IPS-NIHi7 (cell line): Measurements from ENCODE around the gene PFDN1.

Experiments
- DNase-seq: peaks from one replicate; pipeline ENCODE4 v3.0.0; 2012; ENCODE audit warnings: mixed read lengths; ENCODE audit errors: extremely low spot score

The PFDN1 gene

DNA sequence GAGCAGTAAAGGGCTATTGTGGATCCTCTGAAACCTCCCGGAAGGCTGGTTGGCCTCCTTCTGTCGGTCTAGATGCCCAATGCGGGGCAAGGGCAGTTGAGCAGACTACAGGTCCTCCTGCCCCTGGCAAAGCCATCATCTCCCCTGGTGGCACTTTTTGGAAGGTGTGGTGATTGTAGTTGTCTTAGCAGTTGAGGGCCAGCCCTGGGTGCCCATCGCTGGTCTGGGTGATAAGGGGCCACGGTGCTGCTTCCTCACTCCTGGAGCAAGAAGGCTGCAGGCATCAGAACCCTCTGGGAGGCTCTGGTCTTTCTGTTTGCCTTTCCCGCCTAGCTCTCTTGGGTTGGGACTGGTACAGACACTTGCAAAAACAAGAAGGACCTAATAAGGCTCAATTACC is 64.1 kb downstream of the PFDN1 start:
- DNase-seq = no peak

DNA sequence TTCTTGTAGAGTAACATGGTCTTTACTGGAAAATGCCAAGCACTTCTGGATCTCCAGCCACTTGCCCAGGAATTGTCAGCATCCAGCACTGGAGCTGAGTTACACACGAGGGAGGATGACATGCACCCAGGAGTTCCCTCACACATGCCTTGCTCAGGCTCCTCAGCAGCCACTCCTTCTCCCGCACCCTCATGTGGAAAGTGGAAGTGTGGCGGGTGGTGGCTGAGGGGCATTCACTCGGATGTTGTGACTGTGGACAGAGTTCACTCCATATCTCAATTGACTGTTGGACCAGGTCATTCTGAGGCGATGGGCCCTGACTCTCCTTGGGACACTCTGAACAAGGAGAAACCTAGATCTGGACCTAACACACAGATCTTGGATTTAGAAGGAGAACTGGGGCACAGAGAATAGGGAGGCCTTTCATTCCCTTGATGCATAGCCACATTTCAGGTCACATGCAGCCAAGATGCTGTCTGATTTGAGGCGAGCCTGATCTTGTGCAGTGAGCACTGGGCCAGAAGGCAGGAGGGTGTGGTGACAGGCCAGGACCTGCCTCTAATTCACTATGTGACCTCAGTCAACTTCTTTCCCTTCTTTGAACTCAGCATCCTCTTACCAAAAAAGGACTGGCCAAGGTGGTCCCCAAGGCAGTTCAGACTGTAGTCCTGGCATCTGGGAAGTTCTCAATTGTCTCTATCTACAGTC is 65.9 kb downstream of the PFDN1 start:
- DNase-seq = no peak

DNA sequence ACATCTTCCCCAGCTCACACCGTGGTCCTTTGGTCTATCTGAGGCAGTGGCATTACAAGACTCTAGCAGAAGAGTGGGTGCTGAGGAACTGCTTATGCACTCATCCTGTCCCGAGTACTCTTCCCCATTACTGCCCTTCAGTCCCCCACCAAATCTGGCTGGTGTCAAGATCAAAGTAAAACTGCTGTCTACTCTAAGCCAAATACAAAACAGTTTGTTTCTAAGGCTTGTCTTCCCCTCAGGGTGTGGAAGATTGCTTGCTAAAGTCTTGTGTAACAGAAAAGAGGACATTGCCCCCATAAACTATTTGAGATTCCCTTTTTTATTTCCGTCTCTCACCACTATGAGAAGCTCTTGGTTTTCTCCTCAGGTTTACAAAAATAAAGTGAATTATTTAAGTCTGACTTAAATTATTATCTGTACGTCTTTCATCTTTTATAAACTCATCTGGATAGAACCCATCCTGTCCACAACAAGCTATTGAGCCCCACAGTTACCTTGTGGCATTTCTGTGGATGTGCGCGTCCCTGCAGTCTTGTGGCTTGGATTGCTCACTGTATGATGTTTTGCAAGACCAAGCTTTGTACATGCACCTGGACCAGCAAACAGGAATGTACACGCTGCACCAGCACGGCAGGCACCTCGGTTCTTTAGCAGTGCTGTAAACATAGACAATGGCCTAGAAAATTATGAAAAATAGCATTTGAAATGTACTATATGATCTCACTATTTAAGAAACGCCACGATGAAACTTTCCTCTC is 66.9 kb downstream of the PFDN1 start:
- no peak for DNase-seq

DNA sequence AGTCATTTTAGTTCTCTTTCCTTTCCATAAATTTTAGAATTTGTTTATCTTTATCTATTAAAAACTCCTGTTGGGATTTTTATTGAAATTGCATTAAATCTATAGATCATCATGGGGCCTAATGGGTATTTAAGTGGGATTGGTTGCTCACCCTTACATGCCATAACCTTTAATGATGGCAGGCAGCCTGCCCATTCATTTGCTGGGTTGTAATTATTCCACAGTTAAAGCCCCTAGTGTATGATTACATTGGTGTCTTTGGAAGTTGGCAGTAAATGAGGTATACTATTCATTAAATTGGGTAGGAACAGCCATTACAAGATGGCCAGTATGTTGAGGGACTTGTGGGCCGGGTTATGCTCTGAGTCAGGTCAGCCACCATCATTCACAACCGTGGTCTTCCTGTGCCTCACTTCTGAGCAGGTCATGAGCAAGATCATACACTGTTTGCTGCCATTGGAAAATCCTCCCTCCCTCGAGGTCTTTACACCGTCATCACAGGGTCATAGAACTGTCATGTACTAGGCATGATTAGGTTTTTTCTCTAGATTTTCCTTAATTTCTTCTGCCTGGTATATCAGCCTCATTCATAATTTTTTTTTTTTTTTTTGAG is 68.4 kb downstream of the PFDN1 start:
- DNase-seq = no peak

DNA sequence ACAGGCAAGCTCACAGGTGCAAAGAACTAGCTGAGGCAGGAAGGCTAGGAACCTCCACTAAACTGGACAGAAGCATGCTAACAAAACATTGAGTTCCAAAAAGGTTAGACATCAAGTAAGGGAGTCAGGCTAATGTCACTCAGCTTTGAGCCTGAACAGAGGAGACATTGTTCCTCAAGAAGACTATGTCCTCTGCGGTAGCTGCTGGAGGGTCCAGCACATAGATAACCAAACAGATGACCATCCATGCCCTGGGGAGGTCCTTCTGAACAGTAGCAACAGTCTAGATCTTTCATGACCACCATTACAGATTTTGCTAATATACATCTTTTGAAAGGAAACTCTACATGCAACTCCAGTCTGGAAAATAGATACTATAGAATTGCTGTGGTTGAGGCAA is 70.2 kb downstream of the PFDN1 start:
- no peak for DNase-seq

DNA sequence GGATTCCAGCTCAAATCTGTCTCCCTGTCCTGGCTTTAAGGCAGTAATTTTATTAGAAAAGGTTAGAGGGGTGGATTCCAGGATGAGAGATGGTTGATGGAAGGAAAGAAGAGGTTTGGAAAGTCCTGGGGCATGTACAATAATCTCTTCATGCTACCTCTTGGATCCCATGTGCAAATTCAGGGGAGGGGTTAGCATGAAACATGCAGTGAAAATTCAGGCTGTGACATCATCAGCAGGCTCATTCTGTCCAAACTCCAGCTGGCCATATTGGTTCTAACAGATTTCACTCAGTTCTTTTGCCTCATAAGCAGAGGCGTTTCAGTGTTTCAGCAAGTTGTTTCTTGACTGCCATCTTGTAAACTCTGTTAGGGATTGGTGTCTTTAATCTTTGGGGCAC is 72.5 kb downstream of the PFDN1 start:
- no peak for DNase-seq

DNA sequence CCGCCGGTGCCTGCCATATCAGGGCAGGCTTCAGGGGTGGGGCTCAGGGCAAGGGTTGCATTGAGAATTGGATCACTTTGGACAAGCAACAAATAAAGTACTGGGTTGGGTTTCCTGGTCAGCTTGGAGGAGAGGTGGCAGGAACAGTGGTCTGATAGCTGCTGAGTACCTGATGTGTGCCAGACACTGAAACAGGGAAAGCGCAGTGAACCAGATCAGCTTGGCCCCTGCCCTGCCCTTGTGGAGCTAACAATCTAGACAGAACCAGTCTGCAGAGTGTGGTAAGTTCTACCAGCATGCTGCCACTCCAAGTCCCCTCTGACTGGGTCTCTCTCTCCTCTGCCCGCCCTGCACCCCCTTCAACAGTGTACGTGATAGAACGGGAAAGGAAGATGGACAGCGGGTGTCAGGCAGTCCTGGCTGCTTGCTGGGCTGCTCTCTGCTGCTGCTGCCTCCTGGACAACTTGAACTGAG is 74.5 kb downstream of the PFDN1 start:
- no peak for DNase-seq

DNA sequence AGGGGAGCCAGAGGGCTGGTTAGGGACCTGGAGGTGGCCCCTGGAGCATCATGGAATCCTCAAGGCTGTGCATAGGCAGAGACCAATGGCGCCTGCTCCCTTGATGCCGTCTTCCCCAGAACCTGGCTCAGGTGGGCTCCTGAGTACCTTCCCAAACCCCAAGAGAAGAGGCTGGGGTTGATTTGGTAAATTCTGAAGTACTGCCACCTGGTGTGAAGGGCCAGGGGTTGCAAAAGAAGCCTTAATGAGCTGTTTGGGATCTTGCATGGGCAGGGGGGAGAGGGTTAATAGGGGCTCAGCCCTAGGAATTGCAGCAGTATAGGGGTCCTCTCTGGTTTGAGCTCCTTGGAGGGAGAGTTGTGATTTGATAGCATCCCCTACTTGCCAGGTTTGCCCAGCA is 75.9 kb downstream of the PFDN1 start:
- peak; percentile 50 for DNase-seq

DNA sequence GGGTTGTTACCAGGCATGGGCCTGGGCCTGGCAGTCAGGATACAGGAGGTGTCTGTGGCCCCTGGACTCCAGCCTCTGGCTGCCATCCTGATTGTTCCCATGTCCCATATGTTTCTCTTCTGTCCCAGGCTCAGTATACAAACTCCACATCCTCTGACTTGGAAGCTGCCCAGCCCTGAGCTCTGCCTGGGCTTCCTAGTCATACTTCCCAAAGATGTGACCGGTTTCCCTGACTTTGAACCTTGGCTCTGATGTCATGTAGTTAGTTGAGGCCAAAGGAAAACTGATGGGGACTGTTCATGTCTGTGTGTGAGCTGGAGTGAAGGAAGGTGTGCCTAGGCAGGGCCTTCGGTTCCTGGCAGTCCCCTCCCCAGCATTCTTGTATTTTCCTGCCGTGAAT is 77.5 kb downstream of the PFDN1 start:
- DNase-seq = no peak

DNA sequence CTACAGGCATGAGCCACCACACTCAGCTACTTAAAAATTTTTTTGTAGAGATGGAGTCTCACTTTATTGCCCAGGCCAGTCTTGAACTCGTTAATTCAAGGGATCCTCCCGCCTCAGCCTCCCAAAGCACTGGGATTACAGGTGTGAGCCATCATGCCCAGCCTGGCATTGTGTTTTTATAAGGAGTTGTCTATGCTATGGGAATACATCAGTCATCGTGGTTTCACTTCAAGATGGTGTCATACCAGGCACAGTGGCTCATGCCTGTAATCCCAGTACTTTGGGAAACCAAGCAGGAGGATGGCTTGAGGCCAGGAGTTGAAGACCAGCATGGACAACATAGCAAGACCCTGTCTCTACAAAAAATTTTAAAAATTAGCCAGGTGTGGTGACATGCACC is 78.2 kb downstream of the PFDN1 start:
- DNase-seq = no peak

DNA sequence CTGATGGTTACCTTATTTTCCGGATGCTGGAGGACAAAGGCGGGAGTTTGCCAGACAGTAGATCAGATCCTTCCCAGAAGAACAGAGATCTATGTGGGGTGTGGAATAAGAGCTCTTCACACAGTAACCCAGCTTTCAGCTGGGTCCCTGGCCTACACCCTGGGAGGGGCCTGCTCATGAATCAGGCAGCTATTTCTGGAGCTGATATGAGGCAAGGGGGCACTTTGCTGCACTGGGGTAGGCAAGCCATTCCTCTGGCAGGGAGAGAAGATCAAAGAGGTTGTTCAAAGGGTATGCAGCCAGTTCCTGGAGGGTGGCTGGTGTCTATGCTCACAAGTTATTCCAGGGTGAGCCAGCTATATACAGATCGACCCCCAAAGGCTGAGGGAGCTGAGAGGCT is 79.3 kb downstream of the PFDN1 start:
- no peak for DNase-seq

DNA sequence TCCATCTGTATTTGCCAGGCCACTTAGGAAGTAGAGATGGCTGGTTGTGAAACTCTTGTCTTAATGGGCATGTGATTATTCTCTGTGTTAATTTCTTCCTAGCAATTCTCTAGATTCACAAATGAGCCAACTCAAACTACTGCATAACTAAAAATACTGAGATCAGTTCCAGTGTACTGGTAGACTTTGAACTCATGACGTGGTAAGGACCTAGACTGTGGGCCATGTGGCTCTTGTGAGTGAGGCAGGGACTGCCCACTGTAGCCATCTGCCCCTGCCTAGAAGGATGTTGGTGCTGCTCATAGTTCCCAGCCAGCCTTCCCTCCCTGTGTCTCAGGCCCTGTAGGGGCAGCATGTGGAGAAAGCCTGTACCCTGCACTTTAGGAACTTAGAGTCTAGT is 80.5 kb downstream of the PFDN1 start:
- no peak for DNase-seq

DNA sequence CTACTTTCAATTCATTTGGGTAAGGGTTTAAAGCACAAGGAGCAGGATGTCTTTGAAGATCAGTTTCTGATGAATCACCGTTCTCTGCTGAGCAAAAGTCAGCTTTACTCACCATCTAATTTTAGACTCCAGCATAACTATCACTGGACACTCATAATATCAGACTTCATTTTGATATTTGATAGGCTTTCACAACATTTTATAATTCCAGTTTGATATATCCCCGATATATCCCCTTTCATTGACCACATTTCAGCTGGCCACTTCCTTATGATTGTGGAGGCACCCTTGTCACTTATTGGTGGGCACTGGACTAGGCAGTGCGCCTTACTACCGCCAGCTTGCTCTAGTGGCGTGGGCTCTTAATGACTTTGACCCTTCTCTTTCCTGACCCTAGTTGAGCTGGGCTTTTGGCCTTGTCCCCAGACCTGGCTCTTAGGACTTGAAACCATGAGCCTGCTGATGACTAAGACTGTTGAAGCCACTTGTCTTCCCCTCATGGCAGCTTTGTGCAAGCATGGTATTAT is 81.1 kb downstream of the PFDN1 start:
- DNase-seq = no peak

DNA sequence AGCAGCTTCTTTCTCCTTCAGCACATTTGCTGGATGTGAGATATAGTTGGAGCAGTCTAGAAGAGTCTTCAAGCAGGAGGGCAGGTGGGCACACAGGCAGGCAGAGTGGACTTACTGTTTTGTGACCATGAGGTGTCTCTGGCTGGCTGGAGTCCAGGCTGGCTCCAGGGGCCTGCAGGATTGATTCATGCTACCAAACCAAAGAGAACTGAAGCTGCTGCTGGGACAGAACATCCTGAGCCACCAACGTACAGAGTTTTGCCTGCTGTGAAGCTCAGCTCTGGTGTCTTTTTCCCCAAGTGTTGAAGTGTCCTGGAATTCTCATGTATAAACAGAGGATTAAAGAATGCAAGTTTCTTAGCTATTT is 82.2 kb downstream of the PFDN1 start:
- peak; percentile 4 for DNase-seq

DNA sequence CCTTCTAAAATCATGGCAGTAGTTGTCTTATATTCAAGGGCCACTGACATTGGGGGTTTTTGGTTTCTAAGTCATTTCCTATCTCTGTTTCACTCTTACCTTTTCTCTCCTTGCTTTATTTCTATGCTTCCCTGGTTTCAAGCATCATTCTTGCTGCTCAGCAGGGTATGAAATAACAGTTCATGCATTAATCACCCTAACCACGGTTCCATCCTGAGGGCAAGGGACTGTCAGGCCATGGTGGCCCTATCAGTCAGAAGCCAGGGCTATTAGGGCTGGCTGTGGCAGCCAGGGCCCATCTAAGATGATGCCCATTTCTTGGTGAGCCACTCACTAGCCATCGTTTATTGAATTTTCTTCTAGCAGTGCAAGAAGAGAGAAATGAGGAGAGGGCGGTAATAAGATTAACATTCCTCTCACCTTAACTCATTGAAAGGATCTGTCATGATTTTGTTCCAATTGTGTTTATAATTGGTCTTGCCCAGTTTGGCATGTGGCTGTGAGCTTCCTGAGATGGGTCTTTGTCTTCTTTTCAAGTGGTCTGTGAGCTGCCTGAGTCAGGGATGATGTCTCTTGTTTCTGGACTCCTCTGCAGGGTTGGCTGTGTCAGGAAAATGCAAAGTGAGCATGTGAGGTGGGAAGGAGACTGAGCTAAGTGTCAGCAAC is 82.7 kb downstream of the PFDN1 start:
- peak; percentile 7 for DNase-seq

DNA sequence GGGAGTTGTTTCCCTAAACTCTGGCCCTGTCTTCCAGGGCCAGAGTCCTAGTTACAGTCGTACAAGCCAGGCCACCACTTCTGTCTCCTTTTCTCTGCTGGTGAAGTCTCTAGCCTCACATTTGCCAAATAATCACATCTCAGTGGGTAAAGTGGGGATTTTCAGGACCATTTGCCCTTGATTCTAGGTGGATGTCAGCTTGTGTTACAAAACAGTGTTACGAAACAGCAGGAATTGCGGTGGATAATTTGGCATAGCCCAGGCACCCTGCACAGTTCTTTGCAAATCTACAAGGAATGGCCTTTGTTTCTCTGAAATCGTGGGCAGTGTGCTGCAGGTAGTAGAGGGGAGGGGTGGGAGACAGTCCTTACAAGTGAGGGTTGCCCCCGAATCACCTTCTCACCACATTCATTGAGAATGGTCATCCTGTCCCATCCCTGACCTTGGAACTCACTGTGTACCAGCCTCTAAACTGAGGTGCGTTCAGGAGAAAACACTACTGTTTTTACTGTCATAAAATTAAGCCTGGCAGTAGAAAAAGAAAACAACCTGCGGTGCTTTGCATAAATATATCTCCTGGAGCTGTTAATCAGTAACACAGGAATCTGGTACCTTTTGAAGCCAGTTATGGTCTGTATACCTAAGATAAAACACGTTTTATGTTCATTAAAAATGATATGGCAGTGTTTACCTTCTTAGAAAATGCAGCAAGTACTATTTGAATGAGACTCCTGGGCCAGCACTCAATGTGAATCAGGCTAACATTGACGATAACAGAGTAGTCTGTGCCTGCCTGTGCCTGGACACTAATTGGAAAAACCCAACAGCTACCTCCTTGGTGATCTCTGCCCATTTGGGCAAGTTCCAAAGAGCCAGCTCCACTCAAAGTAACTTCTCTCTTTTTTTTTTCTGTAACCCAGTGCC is 83.6 kb downstream of the PFDN1 start:
- DNase-seq = no peak

DNA sequence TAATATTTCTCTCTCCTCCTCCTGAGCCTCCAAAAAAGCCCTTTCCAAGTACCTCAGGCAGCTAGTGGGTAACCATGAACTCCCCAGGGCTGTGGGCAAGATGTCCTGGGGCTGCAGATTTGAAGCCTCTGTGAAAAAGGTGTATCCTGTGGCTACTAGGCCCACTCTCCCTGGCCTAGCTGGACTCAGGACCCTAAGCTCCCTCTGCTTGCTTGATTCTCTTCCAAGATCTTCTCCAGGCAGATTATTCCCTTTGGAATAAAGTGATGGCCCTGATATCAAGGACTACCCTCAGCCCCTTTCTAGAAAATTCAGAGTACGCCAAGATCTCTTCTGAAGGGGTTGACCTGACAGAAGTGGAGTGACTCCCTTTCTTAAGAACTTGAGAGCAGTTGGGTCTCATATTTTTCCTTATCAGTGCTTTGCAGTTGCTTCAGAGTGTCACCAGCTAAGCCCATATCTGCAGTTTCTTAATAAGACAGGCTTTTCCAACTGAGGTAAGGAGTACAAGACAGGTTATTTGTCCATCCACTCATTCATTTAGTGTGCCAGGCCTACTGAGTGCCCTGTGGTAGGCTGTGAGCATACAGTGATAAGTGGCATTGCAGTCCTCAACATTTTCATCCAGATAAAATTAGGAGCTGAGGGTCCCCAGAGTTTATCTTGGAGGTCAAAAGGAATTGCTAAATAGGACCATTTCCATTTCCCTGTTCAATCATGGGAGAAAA is 85.4 kb downstream of the PFDN1 start:
- no peak for DNase-seq

DNA sequence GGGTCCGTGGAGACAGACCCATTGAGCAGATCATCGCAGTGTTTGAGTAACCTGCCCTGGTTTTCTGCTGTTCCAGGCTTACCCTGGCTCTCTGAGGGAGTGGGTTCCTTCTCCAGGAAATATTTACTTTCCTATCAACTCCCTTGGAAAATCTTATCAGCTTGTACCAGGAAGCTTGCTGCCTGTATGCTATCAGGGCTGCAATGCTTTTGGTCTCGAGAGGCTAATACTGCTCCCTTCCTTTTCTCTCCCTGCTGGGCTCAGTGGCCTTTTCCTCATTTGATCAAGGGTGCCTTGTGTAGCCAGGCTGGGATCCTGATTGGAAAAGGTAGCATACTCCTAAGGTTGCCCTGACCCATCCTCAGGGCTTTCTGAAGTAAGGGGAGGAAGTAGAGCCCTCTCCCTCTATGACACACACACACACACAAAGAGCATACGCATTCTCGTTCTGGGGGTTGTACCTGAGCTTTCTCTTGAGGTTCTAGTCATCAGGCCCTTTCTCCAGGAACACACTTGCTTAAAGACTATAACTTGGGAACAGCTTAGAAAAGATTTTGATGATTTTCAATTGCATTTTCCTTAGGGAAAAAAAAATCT is 86.3 kb downstream of the PFDN1 start:
- no peak for DNase-seq

DNA sequence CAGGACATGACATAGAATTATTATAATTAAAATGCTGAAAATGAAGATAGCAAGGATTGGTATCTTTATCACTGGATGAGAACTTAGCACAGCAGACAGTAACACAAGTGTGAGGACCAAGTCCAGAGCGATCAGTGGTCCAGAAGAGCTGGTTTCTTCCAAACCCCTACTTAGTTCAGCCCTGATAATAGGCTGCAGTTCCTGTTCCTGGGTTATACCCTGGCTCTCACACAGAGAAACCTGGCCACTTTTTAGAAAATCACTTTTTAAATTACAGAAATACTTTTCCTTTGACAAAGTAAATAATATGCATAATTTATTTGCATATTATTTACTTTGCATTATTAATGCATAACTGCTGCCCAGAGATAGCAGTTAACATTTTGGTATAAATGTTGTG is 87.6 kb downstream of the PFDN1 start:
- DNase-seq = no peak

DNA sequence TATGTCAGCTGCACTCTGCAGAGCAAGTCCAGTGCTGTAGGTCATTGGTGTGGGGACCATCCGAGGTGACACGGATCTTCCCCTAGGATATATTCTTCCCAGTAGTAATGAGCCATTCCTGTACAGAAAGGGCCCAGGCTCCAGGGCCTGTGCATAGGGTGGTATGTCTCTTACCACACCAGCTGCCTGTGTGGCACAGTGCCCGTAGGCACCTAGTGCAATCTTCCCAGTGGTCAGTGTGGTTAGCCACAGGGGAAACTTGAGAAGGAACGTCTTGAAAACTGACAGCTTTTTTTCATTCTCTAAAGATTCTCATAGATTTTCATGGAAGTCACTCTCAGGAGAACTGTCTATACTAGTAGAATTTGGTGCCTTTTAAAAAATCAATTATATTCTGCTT is 88.1 kb downstream of the PFDN1 start:
- DNase-seq = no peak
